Endothelial cell of umbilical vein (primary cell): ENCODE results near the gene KDM4B. TPM values are rescaled to one million over a fixed set of nuclear protein-coding genes. Genes with fewer than 3 reads are reported as not detected.

ENCODE experiments used
- BruUV-seq: library from RNA; stranded (reverse); fragments of 400-500 nt; replicated peaks from 2 replicates; lab custom pipeline; 2021; lab: Mats Ljungman, UMichigan
- CTCF ChIA-PET: fragments of 300-600, 350-600 bp; sonication (Branson Sonifier 250); formaldehyde crosslinking; loops from one replicate; lab custom pipeline; 2021; ENCODE audit warnings: antibody characterized with exemption, inconsistent platforms; lab: Charles Lee
- POLR2A ChIA-PET: fragments of 300-600, 350-600 bp; sonication (Branson Sonifier 250); formaldehyde crosslinking; loops from one replicate; lab custom pipeline; 2021; ENCODE audit warnings: antibody characterized with exemption, inconsistent platforms; lab: Charles Lee
- DNase-seq: peaks from one replicate; pipeline ENCODE4 v3.0.0-alpha.2; 2011; ENCODE audit warnings: low read depth, low spot score
- FAIRE-seq: peaks from 2 replicates; lab custom pipeline; 2011; peaks lifted over from hg19 to GRCh38; lab: Jason Lieb, UNC
- H2AFZ ChIP-seq: 2 replicates; pipeline ENCODE4 v1.6.0; 2012; ENCODE audit warnings: low read depth, low read length, control low read depth, inconsistent platforms
- H3K27ac ChIP-seq: 2 replicates; pipeline ENCODE4 v1.5.1; 2011; ENCODE audit warnings: low read depth, mild to moderate bottlenecking, control low read depth, low read length, moderate library complexity; ENCODE audit not compliant: insufficient read depth
- H3K27me3 ChIP-seq, 2 experiments: 2 replicates each; pipeline versions ENCODE4 v1.6.0 to v1.6.1; 2011; ENCODE audit warnings: low read length in 2 of 2, mixed read lengths in 1 of 2; ENCODE audit not compliant: control insufficient read depth in 2 of 2, insufficient read depth in 2 of 2
- H3K36me3 ChIP-seq, 2 experiments: 2 replicates in 1 of 2; 3 replicates in 1 of 2; pipeline ENCODE4 v1.5.1; 2011; ENCODE audit warnings: low read length in 2 of 2, mild to moderate bottlenecking in 1 of 2, moderate library complexity in 1 of 2; ENCODE audit not compliant: control insufficient read depth in 2 of 2, insufficient read depth in 2 of 2; ENCODE audit errors: extremely low read depth in 1 of 2
- H3K4me1 ChIP-seq: 3 replicates; pipeline ENCODE4 v1.5.1; 2011; ENCODE audit warnings: mild to moderate bottlenecking, low read length; ENCODE audit not compliant: control insufficient read depth, insufficient read depth; ENCODE audit errors: extremely low read depth
- H3K4me2 ChIP-seq: 2 replicates; pipeline ENCODE4 v1.6.1; 2011; ENCODE audit warnings: low read length, control low read depth, mixed read lengths; ENCODE audit not compliant: insufficient read depth
- H3K4me3 ChIP-seq, 3 experiments: fragments of 200-600 bp in 1 of 3; sonication (generic), shearing (Covaris generic) in 1 of 3; replicated peaks in 1 of 3; 2 replicates each; pipeline ENCODE4 v1.5.1; 2011 to 2016; ENCODE audit warnings: control low read depth in 3 of 3, low read length in 3 of 3, mild to moderate bottlenecking in 2 of 3, inconsistent platforms in 1 of 3, low read depth in 1 of 3, moderate library complexity in 1 of 3; ENCODE audit not compliant: insufficient read depth in 1 of 3
- H3K79me2 ChIP-seq: 2 replicates; pipeline ENCODE4 v1.6.0; 2012; ENCODE audit warnings: low read length, inconsistent platforms; ENCODE audit not compliant: control insufficient read depth, insufficient read depth
- H3K9ac ChIP-seq: replicated peaks from 2 replicates; pipeline ENCODE3; 2011; ENCODE audit warnings: low read length, control low read depth; ENCODE audit not compliant: insufficient read depth; ENCODE audit errors: extremely low read depth
- H3K9me1 ChIP-seq: replicated peaks from 3 replicates; pipeline ENCODE4 v1.6.0; 2011; ENCODE audit warnings: mild to moderate bottlenecking, low read length; ENCODE audit not compliant: control insufficient read depth, insufficient read depth; ENCODE audit errors: extremely low read depth
- H3K9me3 ChIP-seq: replicated peaks from 2 replicates; pipeline ENCODE4 v1.5.1; 2012; ENCODE audit warnings: low read length, inconsistent platforms; ENCODE audit not compliant: control insufficient read depth, insufficient read depth
- H4K20me1 ChIP-seq: replicated peaks from 2 replicates; pipeline ENCODE3; 2011; ENCODE audit warnings: mild to moderate bottlenecking, low read length; ENCODE audit not compliant: control insufficient read depth, insufficient read depth; ENCODE audit errors: extremely low read depth
- EZH2 ChIP-seq: IDR thresholded peaks from 2 replicates; pipeline ENCODE4 v1.6.1; 2012; ENCODE audit warnings: borderline replicate concordance, low read depth, mild to moderate bottlenecking, moderate library complexity, low read length, inconsistent platforms; ENCODE audit not compliant: severe bottlenecking
- FOS ChIP-seq: IDR thresholded peaks from 2 replicates; pipeline ENCODE4 v1.6.1; 2011; ENCODE audit warnings: mild to moderate bottlenecking, low read length, moderate library complexity, borderline replicate concordance; ENCODE audit not compliant: insufficient read depth
- GATA2 ChIP-seq: IDR thresholded peaks from 2 replicates; pipeline ENCODE4 v1.7.0; 2011; ENCODE audit warnings: low read depth, mild to moderate bottlenecking, moderate library complexity, mixed read lengths, low read length; ENCODE audit not compliant: insufficient read length, insufficient read depth
- JUN ChIP-seq: IDR thresholded peaks from 2 replicates; pipeline ENCODE4 v1.6.1; 2011; ENCODE audit warnings: borderline replicate concordance, low read depth; ENCODE audit not compliant: insufficient read length, insufficient read depth
- MAX ChIP-seq: IDR thresholded peaks from 2 replicates; pipeline ENCODE4 v1.6.1; 2011; ENCODE audit not compliant: insufficient read depth, insufficient read length
- MYC ChIP-seq: IDR thresholded peaks from one replicate; pipeline ENCODE4 v1.6.1; 2011; ENCODE audit warnings: mild to moderate bottlenecking, low read depth, low read length
- POLR2A ChIP-seq: IDR thresholded peaks from 2 replicates; pipeline ENCODE4 v1.6.1; 2012; ENCODE audit warnings: low read depth, mild to moderate bottlenecking, control low read depth, low read length
- POLR2AphosphoS5 ChIP-seq: IDR thresholded peaks from 2 replicates; pipeline ENCODE4 v1.6.1; 2012; ENCODE audit warnings: low read depth, mild to moderate bottlenecking, control low read depth, low read length, moderate library complexity; ENCODE audit not compliant: insufficient read depth
- dilution Hi-C: fragments of 300-500 bp; cut with MboI; formaldehyde crosslinking; loops from one replicate; pipeline ENCODE4 v1.15.0; 2019; ENCODE audit warnings: low sequenced_read_pairs; ENCODE audit not compliant: extremely low pct_ligation_motif_present
- intact Hi-C: fragments of 100-400 bp; cut with micrococcal nuclease; formaldehyde crosslinking; loops from one replicate; pipeline ENCODE4 v1.10.0; 2022
- polyA plus RNA-seq, 4 experiments: library from polyadenylated mRNA; depleted of rRNA in 3 of 4; stranded (reverse) in 3 of 4; unstranded in 1 of 4; fragments of >200 nt; gene quantifications; 2 replicates each; pipeline versions ENCODE4 v1.2.1 to v1.2.3, GENCODE V29; 2011 to 2012; ENCODE audit warnings: missing spikeins in 1 of 4
- total RNA-seq: library from RNA; stranded (reverse); gene quantifications from 2 replicates; pipeline ENCODE4 v1.2.3, GENCODE V29; 2021
- TF ChIP-seq, protein P1 (sequence below), 2 donors: IDR thresholded peaks; 1 replicate in 1 of 2; 2 replicates in 1 of 2; pipeline ENCODE4 v1.5.1; 2011; ENCODE audit warnings: low read length in 2 of 2, mild to moderate bottlenecking in 2 of 2, moderate library complexity in 2 of 2, control low read depth in 1 of 2, inconsistent platforms in 1 of 2, low read depth in 1 of 2; ENCODE audit not compliant: insufficient read depth in 1 of 2; ENCODE audit errors: extremely low read depth in 1 of 2

The KDM4B gene
- total and polyA plus RNA-seq, 2 donors (not counting 3 experiments of a cell fraction or from before 2014, with no cell fraction given) = 12.4 to 37.2 TPM

- intact Hi-C loops (no loop called here), dilution Hi-C loops (no loop called here)
- Histone ChIP-seq H3K4me3 (no peak overlapping the region), H3K79me2 (no peaks in the 10 kb centered on the region), H3K9me3 (no peaks in the 10 kb centered on the region), H3K9ac (no peak overlapping the region), H2AFZ (no peak overlapping the region), H3K4me1 (no peaks in the 10 kb centered on the region), H3K27me3 (no peaks in the 10 kb centered on the region), H3K9me1 (no peaks in the 10 kb centered on the region), H4K20me1 (no peaks in the 10 kb centered on the region), H3K36me3 (peaks cover 0 to 14% of the 10 kb centered on the region in 2 experiments), H3K27ac (no peak overlapping the region), H3K4me2 (no peak overlapping the region)
- ChIA-PET POLR2A (no interaction called here), CTCF (no interaction called here)
- FAIRE-seq = no peak
- no peak for TF ChIP-seq POLR2AphosphoS5
- TF ChIP-seq JUN = no peak
- TF ChIP-seq FOS = no peak
- no peak for TF ChIP-seq POLR2A
- no peak for TF ChIP-seq MAX
- TF ChIP-seq EZH2 = no peak
- no peak for TF ChIP-seq GATA2
- TF ChIP-seq, protein P1, sequence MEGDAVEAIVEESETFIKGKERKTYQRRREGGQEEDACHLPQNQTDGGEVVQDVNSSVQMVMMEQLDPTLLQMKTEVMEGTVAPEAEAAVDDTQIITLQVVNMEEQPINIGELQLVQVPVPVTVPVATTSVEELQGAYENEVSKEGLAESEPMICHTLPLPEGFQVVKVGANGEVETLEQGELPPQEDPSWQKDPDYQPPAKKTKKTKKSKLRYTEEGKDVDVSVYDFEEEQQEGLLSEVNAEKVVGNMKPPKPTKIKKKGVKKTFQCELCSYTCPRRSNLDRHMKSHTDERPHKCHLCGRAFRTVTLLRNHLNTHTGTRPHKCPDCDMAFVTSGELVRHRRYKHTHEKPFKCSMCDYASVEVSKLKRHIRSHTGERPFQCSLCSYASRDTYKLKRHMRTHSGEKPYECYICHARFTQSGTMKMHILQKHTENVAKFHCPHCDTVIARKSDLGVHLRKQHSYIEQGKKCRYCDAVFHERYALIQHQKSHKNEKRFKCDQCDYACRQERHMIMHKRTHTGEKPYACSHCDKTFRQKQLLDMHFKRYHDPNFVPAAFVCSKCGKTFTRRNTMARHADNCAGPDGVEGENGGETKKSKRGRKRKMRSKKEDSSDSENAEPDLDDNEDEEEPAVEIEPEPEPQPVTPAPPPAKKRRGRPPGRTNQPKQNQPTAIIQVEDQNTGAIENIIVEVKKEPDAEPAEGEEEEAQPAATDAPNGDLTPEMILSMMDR (IDR thresholded peaks at IDR 0.05; ENCODE audit: extremely low read depth in 1 of 2, insufficient read depth in 1 of 2, low read depth in 1 of 2, low read length in 2 of 2) = no peak
- no peak for TF ChIP-seq MYC
- BruUV-seq = no TSS peak
- DNase-seq = no peak
Measured at GRCh38 chr19:5071579-5071978, 102.7 kb downstream of the KDM4B start.
